CD4-positive, CD25-positive, alpha-beta regulatory T cell (primary cell): ENCODE results near the gene TBL2. TPM values are rescaled to one million over a fixed set of nuclear protein-coding genes. Genes with fewer than 3 reads are reported as not detected.

ENCODE experiments used
- ATAC-seq, 2 donors: fragments of 150-1000 bp; cut with Tn5 transposase; one replicate each; pipeline ENCODE4 v1.10.0; 2021; ENCODE audit warnings: low read depth in 2 of 2, moderate number of reproducible peaks in 2 of 2, moderate library complexity in 1 of 2
- DNase-seq, 3 donors: peaks; one replicate each; pipeline versions ENCODE4 v3.0.0 to v3.0.0-alpha.2; 2012 to 2022; ENCODE audit warnings: mixed read lengths in 1 of 3
- H3K27ac ChIP-seq: one replicate; pipeline ENCODE4 v1.7.0; 2013; ENCODE audit warnings: mild to moderate bottlenecking, low read length; ENCODE audit not compliant: insufficient read depth, poor library complexity, severe bottlenecking
- H3K27me3 ChIP-seq: one replicate; pipeline ENCODE4 v1.7.0; 2013; ENCODE audit warnings: low read length; ENCODE audit not compliant: control insufficient read depth, insufficient read depth
- H3K36me3 ChIP-seq: one replicate; pipeline ENCODE4 v1.7.0; 2013; ENCODE audit warnings: mild to moderate bottlenecking, low read length, moderate library complexity; ENCODE audit not compliant: control insufficient read depth, insufficient read depth
- H3K4me1 ChIP-seq: 2 replicates; pipeline ENCODE4 v1.7.0; 2013; ENCODE audit warnings: mild to moderate bottlenecking, low read length; ENCODE audit not compliant: insufficient read depth, control insufficient read depth, poor library complexity, severe bottlenecking
- H3K4me3 ChIP-seq: one replicate; pipeline ENCODE4 v1.7.0; 2013; ENCODE audit warnings: low read depth, mild to moderate bottlenecking, low read length, moderate library complexity
- H3K9me3 ChIP-seq, 2 experiments: 1 replicate in 1 of 2; 2 replicates in 1 of 2; pipeline ENCODE4 v1.7.0; 2013; ENCODE audit warnings: low read length in 2 of 2, mild to moderate bottlenecking in 1 of 2, moderate library complexity in 1 of 2; ENCODE audit not compliant: control insufficient read depth in 2 of 2
- H3K27ac Mint-ChIP-seq, 3 donors: one replicate each; pipeline ENCODE4 v1.8.0; 2020 to 2022; ENCODE audit warnings: mild to moderate bottlenecking in 3 of 3, mixed read lengths in 3 of 3, moderate library complexity in 2 of 3
- H3K27me3 Mint-ChIP-seq: one replicate; pipeline ENCODE4 v1.8.0; 2022; ENCODE audit warnings: mild to moderate bottlenecking, mixed read lengths
- H3K36me3 Mint-ChIP-seq: one replicate; pipeline ENCODE4 v1.8.0; 2020; ENCODE audit warnings: mixed read lengths
- H3K4me1 Mint-ChIP-seq, 4 donors: one replicate each; pipeline ENCODE4 v1.8.0; 2020 to 2022; ENCODE audit warnings: mixed read lengths in 4 of 4, mild to moderate bottlenecking in 1 of 4
- H3K4me3 Mint-ChIP-seq, 4 donors: one replicate each; pipeline ENCODE4 v1.8.0; 2020 to 2022; ENCODE audit warnings: mild to moderate bottlenecking in 4 of 4, mixed read lengths in 4 of 4, moderate library complexity in 3 of 4
- H3K9me3 Mint-ChIP-seq, 7 donors: one replicate each; pipeline ENCODE4 v1.8.0; 2020 to 2022; ENCODE audit warnings: mixed read lengths in 7 of 7, mild to moderate bottlenecking in 3 of 7, moderate library complexity in 2 of 7
- polyA plus RNA-seq, 4 donors: library from polyadenylated mRNA; unstranded; fragments of 300-500 nt; fragmentation: Illumina TruSeq; gene quantifications; one replicate each; pipeline ENCODE4 v1.2.3, GENCODE V29; 2021
- total RNA-seq: library from RNA; stranded (reverse); gene quantifications from one replicate; pipeline ENCODE4 v1.2.3, GENCODE V29; 2022

Gene TBL2
- total and polyA plus RNA-seq, 5 donors from 2014 or later: 12.2 to 32.5 (median 25.2) TPM

GRCh38 chr7:73520673-73521635, 57.4 kb downstream of the TBL2 start:
- DNase-seq: peak in 2 of 3 donors; percentile 8 to 30
- Mint-ChIP-seq H3K27ac (peak overlapping the region; percentile 91 to 94 (median 93)), H3K4me3 (peak overlapping the region; percentile 96 to 99 (median 98)), H3K4me1 (peaks cover 27 to 72% (median 51%) of the 10 kb centered on the region in 4 donors), H3K27me3 (peaks cover 4% of the 10 kb centered on the region), H3K36me3 (peaks cover 10% of the 10 kb centered on the region), H3K9me3 (no peaks in the 10 kb centered on the region)
- Histone ChIP-seq H3K27ac (peak overlapping the region; percentile 94), H3K4me1 (peaks cover 57% of the 10 kb centered on the region), H3K4me3 (peak overlapping the region; percentile 86), H3K9me3 (no peaks in the 10 kb centered on the region), H3K27me3 (no peaks in the 10 kb centered on the region), H3K36me3 (peaks cover 14% of the 10 kb centered on the region)
- ATAC-seq: no peak

GRCh38 chr7:73519867-73520672, 58.3 kb downstream of the TBL2 start:
- peak in 2 of 3 donors; percentile 17 to 50 for DNase-seq
- Mint-ChIP-seq H3K4me1 (peaks cover 29 to 65% (median 47%) of the 10 kb centered on the region in 4 donors), H3K27ac (peak overlapping the region; percentile 91 to 94 (median 93))

GRCh38 chr7:73518470-73518869, 59.9 kb downstream of the TBL2 start:
- peaks cover 49% of the 10 kb centered on the region for H3K4me1 ChIP-seq
- peaks cover 18% of the 10 kb centered on the region for H3K36me3 Mint-ChIP-seq

More at GRCh38 chr7:73519867-73520672, 58.3 kb downstream of the TBL2 start:
- Histone ChIP-seq H3K27ac (peak overlapping the region; percentile 94), H3K4me1 (peaks cover 52% of the 10 kb centered on the region), H3K27me3 (no peaks in the 10 kb centered on the region), H3K4me3 (peak overlapping the region; percentile 86), H3K36me3 (peaks cover 19% of the 10 kb centered on the region), H3K9me3 (no peaks in the 10 kb centered on the region)
- ATAC-seq: no peak
- peaks cover 4% of the 10 kb centered on the region for H3K27me3 Mint-ChIP-seq
- H3K36me3 Mint-ChIP-seq: peaks cover 11% of the 10 kb centered on the region
- H3K9me3 Mint-ChIP-seq: no peaks in the 10 kb centered on the region
- peak overlapping the region; percentile 96 to 99 (median 98) for H3K4me3 Mint-ChIP-seq

More at GRCh38 chr7:73518470-73518869, 59.9 kb downstream of the TBL2 start:
- H3K9me3 ChIP-seq: no peaks in the 10 kb centered on the region
- Mint-ChIP-seq H3K4me3 (peak overlapping the region; percentile 96 to 99 (median 98)), H3K27me3 (peaks cover 4% of the 10 kb centered on the region), H3K9me3 (no peaks in the 10 kb centered on the region), H3K27ac (peak overlapping the region in 2 of 3 donors; percentile 1 to 93), H3K4me1 (peaks cover 34 to 64% (median 48%) of the 10 kb centered on the region in 4 donors)
- H3K27me3 ChIP-seq: no peaks in the 10 kb centered on the region
- DNase-seq (no peak), ATAC-seq (no peak)
- peaks cover 29% of the 10 kb centered on the region for H3K36me3 ChIP-seq
- peak overlapping the region; percentile 86 for H3K4me3 ChIP-seq
- peak overlapping the region; percentile 38 for H3K27ac ChIP-seq

Other genes with a start within 250 kb of the TBL2 start
- not detected for gene FZD9, start 144.8 kb downstream of the TBL2 start, total RNA-seq
- under 1 TPM in 2 of 4 donors, not detected in 2; 0.13 to 0.15 TPM for gene FZD9, start 144.8 kb downstream of the TBL2 start, polyA plus RNA-seq
- gene BAZ1B, start 56.3 kb downstream of the TBL2 start, total RNA-seq: 61.8 TPM
- 10 to 100 TPM; 13.0 to 14.4 (median 13.8) TPM for gene BAZ1B, start 56.3 kb downstream of the TBL2 start, polyA plus RNA-seq
- 126 TPM for gene BCL7B, start 20.9 kb downstream of the TBL2 start, total RNA-seq
- gene BCL7B, start 20.9 kb downstream of the TBL2 start, polyA plus RNA-seq: 100 to 1,000 TPM in 1 of 4 donors, 10 to 100 TPM in 3; 78.9 to 105 (median 89.7) TPM
- not detected for gene MLXIPL, start 45.9 kb upstream of the TBL2 start, total RNA-seq
- not detected for gene MLXIPL, start 45.9 kb upstream of the TBL2 start, polyA plus RNA-seq
- 0.64 TPM for gene VPS37D, start 89.3 kb upstream of the TBL2 start, total RNA-seq
- under 1 TPM in 1 of 4 donors, not detected in 3; 0.29 TPM for gene VPS37D, start 89.3 kb upstream of the TBL2 start, polyA plus RNA-seq
- gene DNAJC30, start 104.9 kb upstream of the TBL2 start, total RNA-seq: 10.0 TPM
- 10 to 100 TPM; 10.8 to 14.4 (median 12.8) TPM for gene DNAJC30, start 104.9 kb upstream of the TBL2 start, polyA plus RNA-seq
- 96.3 TPM for gene BUD23, start 105.0 kb upstream of the TBL2 start, total RNA-seq
- 100 to 1,000 TPM; 112 to 127 (median 120) TPM for gene BUD23, start 105.0 kb upstream of the TBL2 start, polyA plus RNA-seq
- 27.3 TPM for gene STX1A, start 141.1 kb upstream of the TBL2 start, total RNA-seq
- 1 to 10 TPM in 3 of 4 donors, under 1 TPM in 1; 0.80 to 3.1 (median 2.0) TPM for gene STX1A, start 141.1 kb upstream of the TBL2 start, polyA plus RNA-seq
- 19.3 TPM for gene ABHD11, start 160.2 kb upstream of the TBL2 start, total RNA-seq
- 10 to 100 TPM; 14.5 to 17.5 (median 16.3) TPM for gene ABHD11, start 160.2 kb upstream of the TBL2 start, polyA plus RNA-seq
- not detected for gene CLDN3, start 191.7 kb upstream of the TBL2 start, total RNA-seq
- gene CLDN3, start 191.7 kb upstream of the TBL2 start, polyA plus RNA-seq: not detected